GM21619 (cell line): ENCODE measurements around the gene ABHD14A.

Experiments used
- ATAC-seq: cut with Tn5 transposase; IDR thresholded peaks from one replicate; pipeline ENCODE4 v1.9.1; 2021; ENCODE audit not compliant: unreplicated experiment

ABHD14A gene

GRCh38 chr3:51955893-51956770 is 18.7 kb upstream of the ABHD14A start:
- ATAC-seq: no peak

- ATAC-seq: no peak
These were observed 17.2 kb upstream of the ABHD14A start for GRCh38 chr3:51957520-51958205.

- ATAC-seq: no peak
These were observed 16.0 kb upstream of the ABHD14A start for GRCh38 chr3:51958603-51959521.

GRCh38 chr3:51959651-51960050 is 15.2 kb upstream of the ABHD14A start:
- ATAC-seq: no peak

GRCh38 chr3:51960386-51960785 is 14.5 kb upstream of the ABHD14A start:
- ATAC-seq: no peak

GRCh38 chr3:51961011-51961410 is 13.9 kb upstream of the ABHD14A start:
- ATAC-seq: no peak

- no peak for ATAC-seq
These were observed 13.0 kb upstream of the ABHD14A start for GRCh38 chr3:51961602-51962569.

- ATAC-seq: no peak
These were observed 11.9 kb upstream of the ABHD14A start for GRCh38 chr3:51962854-51963530.

GRCh38 chr3:51963951-51964451 is 10.9 kb upstream of the ABHD14A start:
- ATAC-seq: no peak

- no peak for ATAC-seq
These were observed 10.3 kb upstream of the ABHD14A start for GRCh38 chr3:51964521-51964920.

GRCh38 chr3:51966016-51966415 is 8.8 kb upstream of the ABHD14A start:
- ATAC-seq: no peak

- no peak for ATAC-seq
These were observed 8.4 kb upstream of the ABHD14A start for GRCh38 chr3:51966486-51966885.

- no peak for ATAC-seq
These were observed 7.9 kb upstream of the ABHD14A start for GRCh38 chr3:51966922-51967383.

- ATAC-seq: peak; percentile 41
These were observed 7.3 kb upstream of the ABHD14A start, which contains the start of gene PCBP4 for GRCh38 chr3:51967384-51968169. Gene PCBP4 (minus strand): TSS chr3:51967454. CDS start chr3:51961240, 6,214 bp downstream.

- ATAC-seq: no peak
These were observed 6.6 kb upstream of the ABHD14A start for GRCh38 chr3:51968170-51968775.

- ATAC-seq: no peak
These were observed 5.8 kb upstream of the ABHD14A start for GRCh38 chr3:51968883-51969678.

- no peak for ATAC-seq
These were observed 5.0 kb upstream of the ABHD14A start for GRCh38 chr3:51969841-51970240.
